ENCODE data around the gene LEMD2. TPM values are rescaled to one million over a fixed set of nuclear protein-coding genes. Genes with fewer than 3 reads are reported as not detected.

Gene LEMD2
- total RNA-seq, 1 donor: 47.4 TPM

DNA sequence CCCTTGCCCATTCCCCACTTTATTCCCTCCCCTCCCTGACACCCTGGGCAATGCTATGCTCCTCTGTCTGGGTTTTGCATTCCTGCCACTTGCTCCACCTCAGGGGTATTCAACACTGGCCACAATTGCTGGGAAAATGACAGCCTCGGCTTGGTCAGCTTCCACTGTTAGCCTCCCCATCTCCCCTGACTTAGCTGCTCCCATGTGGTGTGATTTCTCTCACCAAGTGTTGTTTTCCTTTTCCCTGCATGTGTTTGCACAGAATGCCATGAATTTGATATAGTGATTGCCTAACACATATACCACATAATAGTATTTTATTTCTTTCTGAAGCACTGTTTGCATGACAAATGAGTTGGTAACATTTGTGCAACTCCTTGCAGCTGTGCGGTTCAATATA, 1.4 kb upstream of the LEMD2 start:
- peaks cover 22% of the 10 kb centered on the region for H4K20me1 ChIP-seq (ENCODE audit: insufficient read depth, low read length)
- H3K4me3 ChIP-seq (ENCODE audit: insufficient read depth, low read length): no peak overlapping the region
- no peak overlapping the region for H2AFZ ChIP-seq (ENCODE audit: low read length)
- no peaks in the 10 kb centered on the region for H3K9me3 ChIP-seq (ENCODE audit: low read depth, low read length)
- TF ChIP-seq, protein P1, sequence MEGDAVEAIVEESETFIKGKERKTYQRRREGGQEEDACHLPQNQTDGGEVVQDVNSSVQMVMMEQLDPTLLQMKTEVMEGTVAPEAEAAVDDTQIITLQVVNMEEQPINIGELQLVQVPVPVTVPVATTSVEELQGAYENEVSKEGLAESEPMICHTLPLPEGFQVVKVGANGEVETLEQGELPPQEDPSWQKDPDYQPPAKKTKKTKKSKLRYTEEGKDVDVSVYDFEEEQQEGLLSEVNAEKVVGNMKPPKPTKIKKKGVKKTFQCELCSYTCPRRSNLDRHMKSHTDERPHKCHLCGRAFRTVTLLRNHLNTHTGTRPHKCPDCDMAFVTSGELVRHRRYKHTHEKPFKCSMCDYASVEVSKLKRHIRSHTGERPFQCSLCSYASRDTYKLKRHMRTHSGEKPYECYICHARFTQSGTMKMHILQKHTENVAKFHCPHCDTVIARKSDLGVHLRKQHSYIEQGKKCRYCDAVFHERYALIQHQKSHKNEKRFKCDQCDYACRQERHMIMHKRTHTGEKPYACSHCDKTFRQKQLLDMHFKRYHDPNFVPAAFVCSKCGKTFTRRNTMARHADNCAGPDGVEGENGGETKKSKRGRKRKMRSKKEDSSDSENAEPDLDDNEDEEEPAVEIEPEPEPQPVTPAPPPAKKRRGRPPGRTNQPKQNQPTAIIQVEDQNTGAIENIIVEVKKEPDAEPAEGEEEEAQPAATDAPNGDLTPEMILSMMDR (IDR thresholded peaks at IDR 0.05; ENCODE audit: extremely low read depth, low read depth, low read length): no peak
- no peak overlapping the region for H3K27ac ChIP-seq (ENCODE audit: low read depth, low read length)
- peaks cover 45% of the 10 kb centered on the region for H3K4me1 ChIP-seq (ENCODE audit: insufficient read depth, low read length)
- peaks cover 36% of the 10 kb centered on the region for H3K79me2 ChIP-seq (ENCODE audit: insufficient read depth, low read length)
- H3K27me3 ChIP-seq (ENCODE audit: insufficient read depth, low read length): peaks cover 7% of the 10 kb centered on the region
- peak; percentile 80 for DNase-seq (ENCODE audit: insufficient read length, low spot score, missing footprints)
- peaks cover 7% of the 10 kb centered on the region for H3K36me3 ChIP-seq (ENCODE audit: insufficient read depth, low read length)
- peak overlapping the region; percentile 17 for H3K4me2 ChIP-seq (ENCODE audit: insufficient read depth, low read length)

DNA sequence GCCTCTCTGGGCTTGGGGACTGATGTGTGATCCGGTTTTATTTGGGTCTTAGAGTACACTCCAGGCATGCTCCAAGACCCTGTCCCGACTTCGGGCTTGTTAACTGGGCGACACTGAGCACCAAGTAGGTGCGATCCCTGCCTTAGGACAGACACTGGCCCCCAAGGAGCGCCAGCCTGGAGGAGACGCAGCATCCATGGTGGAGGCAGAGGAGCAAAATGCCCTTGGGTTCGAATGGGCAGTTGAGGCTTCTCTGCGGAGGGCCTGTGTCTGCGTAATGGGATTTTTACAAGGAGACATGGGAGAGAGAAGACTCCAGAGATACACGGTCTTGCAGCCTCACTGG, 593 bp upstream of the LEMD2 start:
- DNase-seq (ENCODE audit: insufficient read length, low spot score, missing footprints): peak; percentile 37
- Histone ChIP-seq H3K36me3 (ENCODE audit: insufficient read depth, low read length) (peaks cover 15% of the 10 kb centered on the region), H3K9me3 (ENCODE audit: low read depth, low read length) (no peaks in the 10 kb centered on the region), H3K4me2 (ENCODE audit: insufficient read depth, low read length) (peak overlapping the region; percentile 90), H3K4me3 (ENCODE audit: insufficient read depth, low read length) (peak overlapping the region; percentile 84), H4K20me1 (ENCODE audit: insufficient read depth, low read length) (peaks cover 30% of the 10 kb centered on the region), H3K4me1 (ENCODE audit: insufficient read depth, low read length) (peaks cover 49% of the 10 kb centered on the region), H3K27ac (ENCODE audit: low read depth, low read length) (no peak overlapping the region), H3K27me3 (ENCODE audit: insufficient read depth, low read length) (peaks cover 4% of the 10 kb centered on the region), H2AFZ (ENCODE audit: low read length) (peak overlapping the region; percentile 89), H3K79me2 (ENCODE audit: insufficient read depth, low read length) (peaks cover 45% of the 10 kb centered on the region)
- TF ChIP-seq, protein P1 (IDR thresholded peaks at IDR 0.05; ENCODE audit: extremely low read depth, low read depth, low read length): no peak

DNA sequence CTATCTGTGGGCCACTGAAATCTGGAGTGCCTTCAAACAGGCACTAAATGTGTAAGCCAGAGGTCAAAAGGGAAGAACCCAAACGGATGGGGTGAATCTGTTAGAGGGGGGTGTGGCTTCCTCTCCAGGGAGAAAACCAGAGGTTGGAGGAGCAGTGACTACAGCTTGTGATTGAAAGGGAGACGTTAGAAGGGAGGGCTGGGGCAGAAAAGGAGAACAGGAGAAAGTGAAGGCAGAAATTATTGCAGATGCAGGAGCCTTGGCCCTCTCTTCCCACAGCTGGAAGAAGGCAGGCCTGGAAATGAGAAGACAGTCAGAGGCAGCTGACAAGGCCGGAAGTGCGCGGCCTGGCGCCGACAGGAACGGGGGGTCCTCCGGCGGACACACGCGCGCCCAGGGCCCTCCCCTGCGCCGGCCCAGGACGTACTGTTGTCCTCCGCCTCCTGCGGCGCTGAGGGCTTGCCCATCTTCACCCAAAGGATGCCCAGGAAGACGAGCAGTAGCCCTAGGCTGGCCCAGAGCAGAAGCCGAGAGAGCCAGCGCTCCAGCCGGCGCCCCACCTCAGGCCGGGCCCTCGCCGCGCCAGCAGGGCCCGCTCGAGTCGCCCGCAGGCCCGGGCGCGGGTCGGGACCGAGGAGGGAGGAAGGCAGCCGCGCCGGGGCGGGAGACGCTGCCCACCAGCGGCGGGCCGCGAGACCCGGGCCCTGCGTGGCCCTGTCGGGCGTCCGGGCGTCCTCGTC, 806 bp downstream of the LEMD2 start:
- peak overlapping the region; percentile 90 for H3K4me2 ChIP-seq (ENCODE audit: insufficient read depth, low read length)
- peak overlapping the region; percentile 87 for H3K27ac ChIP-seq (ENCODE audit: low read depth, low read length)
- H3K36me3 ChIP-seq (ENCODE audit: insufficient read depth, low read length): peaks cover 28% of the 10 kb centered on the region
- peak overlapping the region; percentile 2 for H2AFZ ChIP-seq (ENCODE audit: low read length)
- TF ChIP-seq, protein P1 (IDR thresholded peaks at IDR 0.05; ENCODE audit: extremely low read depth, low read depth, low read length): no peak
- peak; percentile 93 for DNase-seq (ENCODE audit: insufficient read length, low spot score, missing footprints)
- H3K79me2 ChIP-seq (ENCODE audit: insufficient read depth, low read length): peaks cover 57% of the 10 kb centered on the region
- H3K4me1 ChIP-seq (ENCODE audit: insufficient read depth, low read length): peaks cover 49% of the 10 kb centered on the region
- H3K4me3 ChIP-seq (ENCODE audit: insufficient read depth, low read length): peak overlapping the region; percentile 84
- no peaks in the 10 kb centered on the region for H3K27me3 ChIP-seq (ENCODE audit: insufficient read depth, low read length)
- H3K9me3 ChIP-seq (ENCODE audit: low read depth, low read length): no peaks in the 10 kb centered on the region
- peaks cover 42% of the 10 kb centered on the region for H4K20me1 ChIP-seq (ENCODE audit: insufficient read depth, low read length)

DNA sequence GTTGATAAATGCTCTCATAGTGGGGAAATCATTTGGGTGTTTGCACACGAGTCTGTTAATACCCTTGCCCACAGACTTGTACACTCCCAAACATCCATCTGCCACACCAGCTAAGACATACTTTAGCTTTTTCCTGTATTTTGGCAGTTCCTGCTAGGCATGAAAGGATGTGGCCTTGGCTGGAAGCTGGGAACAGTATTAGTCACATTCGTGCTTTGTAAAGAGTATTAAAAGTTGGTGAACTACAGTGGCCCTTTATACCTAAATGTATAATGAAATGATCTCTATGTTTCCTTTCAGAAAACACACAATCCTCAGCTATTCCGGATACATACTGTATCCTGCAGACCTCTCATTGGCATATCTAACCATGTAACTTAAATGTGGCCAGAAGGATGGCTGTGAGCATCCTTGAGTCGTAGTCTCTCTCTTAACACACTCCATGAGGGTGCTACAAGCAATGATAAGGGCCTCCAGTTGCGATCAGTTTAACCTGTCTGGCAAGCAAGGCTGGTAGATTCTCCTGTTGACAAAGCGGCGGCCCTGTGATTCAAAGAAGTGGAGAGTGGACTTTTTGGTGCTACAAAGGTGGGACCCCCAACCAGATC, 1.5 kb downstream of the LEMD2 start:
- DNase-seq (ENCODE audit: insufficient read length, low spot score, missing footprints): peak; percentile 95
- Histone ChIP-seq H2AFZ (ENCODE audit: low read length) (no peak overlapping the region), H3K36me3 (ENCODE audit: insufficient read depth, low read length) (peaks cover 34% of the 10 kb centered on the region)

More for the DNA sequence above, 1.5 kb downstream of the LEMD2 start:
- peak overlapping the region; percentile 90 for H3K4me2 ChIP-seq (ENCODE audit: insufficient read depth, low read length)
- peaks cover 49% of the 10 kb centered on the region for H3K4me1 ChIP-seq (ENCODE audit: insufficient read depth, low read length)
- peaks cover 63% of the 10 kb centered on the region for H3K79me2 ChIP-seq (ENCODE audit: insufficient read depth, low read length)
- peaks cover 49% of the 10 kb centered on the region for H4K20me1 ChIP-seq (ENCODE audit: insufficient read depth, low read length)
- TF ChIP-seq, protein P1 (IDR thresholded peaks at IDR 0.05; ENCODE audit: extremely low read depth, low read depth, low read length): no peak
- peak overlapping the region; percentile 84 for H3K4me3 ChIP-seq (ENCODE audit: insufficient read depth, low read length)
- no peaks in the 10 kb centered on the region for H3K27me3 ChIP-seq (ENCODE audit: insufficient read depth, low read length)
- no peaks in the 10 kb centered on the region for H3K9me3 ChIP-seq (ENCODE audit: low read depth, low read length)
- peak overlapping the region; percentile 87 for H3K27ac ChIP-seq (ENCODE audit: low read depth, low read length)

Measured in osteoblast (primary cell).